Measurements from ENCODE around the gene PKDREJ. TPM values are rescaled to one million over a fixed set of nuclear protein-coding genes. Genes with fewer than 3 reads are reported as not detected.
"Not testable (repeated sequence)": the region's sequence is repeated elsewhere in the genome, so short reads cannot be mapped to it uniquely, and the experiment has no call there.

The PKDREJ gene
- not detected in 2 replicates for total RNA-seq
- 0.29 TPM for polyA plus RNA-seq (2012)

GRCh38 chr22:46263216-46263590 lies at the start of gene PKDREJ:
Gene PKDREJ (minus strand): TSS chr22:46263343. CDS start chr22:46263322, 21 bp downstream.
- DNase-seq (ENCODE audit: low read depth) = no peak

GRCh38 chr22:46312848-46313247 lies 49.7 kb upstream of the PKDREJ start:
- not testable (repeated sequence) for DNase-seq (ENCODE audit: low read depth)

GRCh38 chr22:46312056-46312455 lies 48.9 kb upstream of the PKDREJ start:
- no peak for DNase-seq (ENCODE audit: low read depth)

- DNase-seq (ENCODE audit: low read depth) = no peak
Observed at GRCh38 chr22:46309526-46310085, 46.5 kb upstream of the PKDREJ start.

GRCh38 chr22:46308283-46308988 lies 45.3 kb upstream of the PKDREJ start:
- no peak for DNase-seq (ENCODE audit: low read depth)

GRCh38 chr22:46303347-46303965 lies 40.3 kb upstream of the PKDREJ start:
- DNase-seq (ENCODE audit: low read depth) = peak; percentile 29

GRCh38 chr22:46300491-46300890 lies 37.3 kb upstream of the PKDREJ start:
- DNase-seq (ENCODE audit: low read depth) = no peak

- no peak for DNase-seq (ENCODE audit: low read depth)
Observed at GRCh38 chr22:46299101-46299500, 36.0 kb upstream of the PKDREJ start.

- peak; percentile 27 for DNase-seq (ENCODE audit: low read depth)
Observed at GRCh38 chr22:46297151-46297812, 34.1 kb upstream of the PKDREJ start.

- DNase-seq (ENCODE audit: low read depth) = peak; percentile 98
Observed at GRCh38 chr22:46296257-46297150, 33.4 kb upstream of the PKDREJ start, which contains the start of gene GTSE1. Gene GTSE1 (plus strand): TSS chr22:46296870. CDS start chr22:46297401, 531 bp downstream.

- DNase-seq (ENCODE audit: low read depth) = no peak
Observed at GRCh38 chr22:46295277-46295971, 32.3 kb upstream of the PKDREJ start.

GRCh38 chr22:46294784-46295183 lies 31.6 kb upstream of the PKDREJ start:
- DNase-seq (ENCODE audit: low read depth) = no peak

- DNase-seq (ENCODE audit: low read depth) = no peak
Observed at GRCh38 chr22:46293577-46294260, 30.6 kb upstream of the PKDREJ start.

- DNase-seq (ENCODE audit: low read depth) = no peak
Observed at GRCh38 chr22:46292732-46293131, 29.6 kb upstream of the PKDREJ start.

- no peak for DNase-seq (ENCODE audit: low read depth)
Observed at GRCh38 chr22:46292173-46292572, 29.0 kb upstream of the PKDREJ start.

GRCh38 chr22:46290843-46291785 lies 28.0 kb upstream of the PKDREJ start:
- DNase-seq (ENCODE audit: low read depth) = no peak

- peak; percentile 81 for DNase-seq (ENCODE audit: low read depth)
Observed at GRCh38 chr22:46290121-46290842, 27.1 kb upstream of the PKDREJ start.

All from myocyte (in vitro differentiated cells).